Endothelial cell of umbilical vein (primary cell): Measurements from ENCODE around the gene CCN2. TPM values are rescaled to one million over a fixed set of nuclear protein-coding genes. Genes with fewer than 3 reads are reported as not detected.

Experiments used
- BruUV-seq: library from RNA; stranded (reverse); fragments of 400-500 nt; replicated peaks from 2 replicates; lab custom pipeline; 2021; lab: Mats Ljungman, UMichigan
- CTCF ChIA-PET: fragments of 300-600, 350-600 bp; sonication (Branson Sonifier 250); formaldehyde crosslinking; loops from one replicate; lab custom pipeline; 2021; ENCODE audit warnings: antibody characterized with exemption, inconsistent platforms; lab: Charles Lee
- POLR2A ChIA-PET: fragments of 300-600, 350-600 bp; sonication (Branson Sonifier 250); formaldehyde crosslinking; loops from one replicate; lab custom pipeline; 2021; ENCODE audit warnings: antibody characterized with exemption, inconsistent platforms; lab: Charles Lee
- DNase-seq: peaks from one replicate; pipeline ENCODE4 v3.0.0-alpha.2; 2011; ENCODE audit warnings: low read depth, low spot score
- FAIRE-seq: peaks from 2 replicates; lab custom pipeline; 2011; peaks lifted over from hg19 to GRCh38; lab: Jason Lieb, UNC
- H2AFZ ChIP-seq: 2 replicates; pipeline ENCODE4 v1.6.0; 2012; ENCODE audit warnings: low read depth, low read length, control low read depth, inconsistent platforms
- H3K27ac ChIP-seq: 2 replicates; pipeline ENCODE4 v1.5.1; 2011; ENCODE audit warnings: low read depth, mild to moderate bottlenecking, control low read depth, low read length, moderate library complexity; ENCODE audit not compliant: insufficient read depth
- H3K27me3 ChIP-seq, 2 experiments: 2 replicates each; pipeline versions ENCODE4 v1.6.0 to v1.6.1; 2011; ENCODE audit warnings: low read length in 2 of 2, mixed read lengths in 1 of 2; ENCODE audit not compliant: control insufficient read depth in 2 of 2, insufficient read depth in 2 of 2
- H3K36me3 ChIP-seq, 2 experiments: 2 replicates in 1 of 2; 3 replicates in 1 of 2; pipeline ENCODE4 v1.5.1; 2011; ENCODE audit warnings: low read length in 2 of 2, mild to moderate bottlenecking in 1 of 2, moderate library complexity in 1 of 2; ENCODE audit not compliant: control insufficient read depth in 2 of 2, insufficient read depth in 2 of 2; ENCODE audit errors: extremely low read depth in 1 of 2
- H3K4me1 ChIP-seq: 3 replicates; pipeline ENCODE4 v1.5.1; 2011; ENCODE audit warnings: mild to moderate bottlenecking, low read length; ENCODE audit not compliant: control insufficient read depth, insufficient read depth; ENCODE audit errors: extremely low read depth
- H3K4me2 ChIP-seq: 2 replicates; pipeline ENCODE4 v1.6.1; 2011; ENCODE audit warnings: low read length, control low read depth, mixed read lengths; ENCODE audit not compliant: insufficient read depth
- H3K4me3 ChIP-seq, 3 experiments: fragments of 200-600 bp in 1 of 3; sonication (generic), shearing (Covaris generic) in 1 of 3; replicated peaks in 1 of 3; 2 replicates each; pipeline ENCODE4 v1.5.1; 2011 to 2016; ENCODE audit warnings: control low read depth in 3 of 3, low read length in 3 of 3, mild to moderate bottlenecking in 2 of 3, inconsistent platforms in 1 of 3, low read depth in 1 of 3, moderate library complexity in 1 of 3; ENCODE audit not compliant: insufficient read depth in 1 of 3
- H3K79me2 ChIP-seq: 2 replicates; pipeline ENCODE4 v1.6.0; 2012; ENCODE audit warnings: low read length, inconsistent platforms; ENCODE audit not compliant: control insufficient read depth, insufficient read depth
- H3K9ac ChIP-seq: replicated peaks from 2 replicates; pipeline ENCODE3; 2011; ENCODE audit warnings: low read length, control low read depth; ENCODE audit not compliant: insufficient read depth; ENCODE audit errors: extremely low read depth
- H3K9me1 ChIP-seq: replicated peaks from 3 replicates; pipeline ENCODE4 v1.6.0; 2011; ENCODE audit warnings: mild to moderate bottlenecking, low read length; ENCODE audit not compliant: control insufficient read depth, insufficient read depth; ENCODE audit errors: extremely low read depth
- H3K9me3 ChIP-seq: replicated peaks from 2 replicates; pipeline ENCODE4 v1.5.1; 2012; ENCODE audit warnings: low read length, inconsistent platforms; ENCODE audit not compliant: control insufficient read depth, insufficient read depth
- H4K20me1 ChIP-seq: replicated peaks from 2 replicates; pipeline ENCODE3; 2011; ENCODE audit warnings: mild to moderate bottlenecking, low read length; ENCODE audit not compliant: control insufficient read depth, insufficient read depth; ENCODE audit errors: extremely low read depth
- EZH2 ChIP-seq: IDR thresholded peaks from 2 replicates; pipeline ENCODE4 v1.6.1; 2012; ENCODE audit warnings: borderline replicate concordance, low read depth, mild to moderate bottlenecking, moderate library complexity, low read length, inconsistent platforms; ENCODE audit not compliant: severe bottlenecking
- FOS ChIP-seq: IDR thresholded peaks from 2 replicates; pipeline ENCODE4 v1.6.1; 2011; ENCODE audit warnings: mild to moderate bottlenecking, low read length, moderate library complexity, borderline replicate concordance; ENCODE audit not compliant: insufficient read depth
- GATA2 ChIP-seq: IDR thresholded peaks from 2 replicates; pipeline ENCODE4 v1.7.0; 2011; ENCODE audit warnings: low read depth, mild to moderate bottlenecking, moderate library complexity, mixed read lengths, low read length; ENCODE audit not compliant: insufficient read length, insufficient read depth
- JUN ChIP-seq: IDR thresholded peaks from 2 replicates; pipeline ENCODE4 v1.6.1; 2011; ENCODE audit warnings: borderline replicate concordance, low read depth; ENCODE audit not compliant: insufficient read length, insufficient read depth
- MYC ChIP-seq: IDR thresholded peaks from one replicate; pipeline ENCODE4 v1.6.1; 2011; ENCODE audit warnings: mild to moderate bottlenecking, low read depth, low read length
- POLR2A ChIP-seq: IDR thresholded peaks from 2 replicates; pipeline ENCODE4 v1.6.1; 2012; ENCODE audit warnings: low read depth, mild to moderate bottlenecking, control low read depth, low read length
- POLR2AphosphoS5 ChIP-seq: IDR thresholded peaks from 2 replicates; pipeline ENCODE4 v1.6.1; 2012; ENCODE audit warnings: low read depth, mild to moderate bottlenecking, control low read depth, low read length, moderate library complexity; ENCODE audit not compliant: insufficient read depth
- dilution Hi-C: fragments of 300-500 bp; cut with MboI; formaldehyde crosslinking; loops from one replicate; pipeline ENCODE4 v1.15.0; 2019; ENCODE audit warnings: low sequenced_read_pairs; ENCODE audit not compliant: extremely low pct_ligation_motif_present
- intact Hi-C: fragments of 100-400 bp; cut with micrococcal nuclease; formaldehyde crosslinking; loops from one replicate; pipeline ENCODE4 v1.10.0; 2022
- polyA plus RNA-seq, 4 experiments: library from polyadenylated mRNA; depleted of rRNA in 3 of 4; stranded (reverse) in 3 of 4; unstranded in 1 of 4; fragments of >200 nt; gene quantifications; 2 replicates each; pipeline versions ENCODE4 v1.2.1 to v1.2.3, GENCODE V29; 2011 to 2012; ENCODE audit warnings: missing spikeins in 1 of 4
- total RNA-seq: library from RNA; stranded (reverse); gene quantifications from 2 replicates; pipeline ENCODE4 v1.2.3, GENCODE V29; 2021
- TF ChIP-seq, protein P1 (sequence below), 2 donors: IDR thresholded peaks; 1 replicate in 1 of 2; 2 replicates in 1 of 2; pipeline ENCODE4 v1.5.1; 2011; ENCODE audit warnings: low read length in 2 of 2, mild to moderate bottlenecking in 2 of 2, moderate library complexity in 2 of 2, control low read depth in 1 of 2, inconsistent platforms in 1 of 2, low read depth in 1 of 2; ENCODE audit not compliant: insufficient read depth in 1 of 2; ENCODE audit errors: extremely low read depth in 1 of 2
- TF ChIP-seq, protein P2 (sequence below): IDR thresholded peaks from 2 replicates; pipeline ENCODE4 v1.6.1; 2011; ENCODE audit not compliant: insufficient read depth, insufficient read length

The CCN2 gene
- total and polyA plus RNA-seq, 2 donors (not counting 3 experiments of a cell fraction or from before 2014, with no cell fraction given) = 1,926 to 2,488 TPM

DNA sequence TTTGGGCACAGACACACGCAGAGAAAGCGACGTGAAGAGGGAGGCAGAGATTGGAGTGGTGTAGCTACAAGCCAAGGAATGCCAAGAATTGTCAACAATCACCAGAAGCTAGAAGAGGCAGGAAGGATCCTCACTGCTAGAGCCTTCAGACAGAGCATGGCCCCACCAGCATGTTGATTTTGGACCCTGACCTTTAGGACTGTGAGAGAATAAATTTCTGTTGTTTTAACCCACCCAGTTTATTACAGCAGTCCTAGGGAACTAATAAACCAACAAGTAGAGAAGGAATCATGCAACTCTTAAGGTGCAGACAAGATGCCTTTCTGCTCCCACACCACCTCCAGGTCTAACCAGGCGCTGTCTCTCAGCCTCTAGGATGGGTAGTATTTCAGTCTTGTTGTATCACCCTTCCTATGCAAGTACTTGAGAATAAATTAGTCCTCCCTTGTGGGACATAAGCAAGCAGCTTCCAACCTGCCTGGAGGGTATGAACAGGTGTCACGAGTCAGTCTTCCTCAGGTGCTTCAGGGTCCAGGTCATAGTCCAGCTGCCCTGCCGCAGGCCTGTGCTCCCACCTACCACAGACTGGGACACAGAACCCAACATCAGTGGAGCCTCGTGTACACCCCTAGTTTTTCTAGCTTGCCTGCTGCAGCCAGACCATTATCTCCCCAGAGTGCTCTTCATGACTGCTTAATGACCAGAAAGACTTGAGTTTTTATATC, 46.4 kb upstream of the CCN2 start:
- Histone ChIP-seq H3K27me3 (no peaks in the 10 kb centered on the region), H3K9me1 (no peaks in the 10 kb centered on the region), H3K4me2 (no peak overlapping the region), H3K9me3 (no peaks in the 10 kb centered on the region), H3K79me2 (no peaks in the 10 kb centered on the region), H3K9ac (no peak overlapping the region), H3K4me1 (peaks cover 11% of the 10 kb centered on the region), H3K4me3 (no peak overlapping the region), H2AFZ (no peak overlapping the region), H3K36me3 (no peaks in the 10 kb centered on the region), H4K20me1 (no peaks in the 10 kb centered on the region), H3K27ac (no peak overlapping the region)
- no peak for DNase-seq
- FAIRE-seq = no peak
- POLR2A ChIA-PET = interaction anchor here (1.5 kb wide), 1 partner anchor 136 kb away, joined by 3 read pairs; no protein-coding TSS in a partner anchor
- CTCF ChIA-PET = interaction anchor here (1.2 kb wide), 1 partner anchor 221 kb away, joined by 3 read pairs; no protein-coding TSS in a partner anchor
- BruUV-seq = no TSS peak
- intact Hi-C loops (no loop called here), dilution Hi-C loops (no loop called here)
- TF ChIP-seq, protein P1, sequence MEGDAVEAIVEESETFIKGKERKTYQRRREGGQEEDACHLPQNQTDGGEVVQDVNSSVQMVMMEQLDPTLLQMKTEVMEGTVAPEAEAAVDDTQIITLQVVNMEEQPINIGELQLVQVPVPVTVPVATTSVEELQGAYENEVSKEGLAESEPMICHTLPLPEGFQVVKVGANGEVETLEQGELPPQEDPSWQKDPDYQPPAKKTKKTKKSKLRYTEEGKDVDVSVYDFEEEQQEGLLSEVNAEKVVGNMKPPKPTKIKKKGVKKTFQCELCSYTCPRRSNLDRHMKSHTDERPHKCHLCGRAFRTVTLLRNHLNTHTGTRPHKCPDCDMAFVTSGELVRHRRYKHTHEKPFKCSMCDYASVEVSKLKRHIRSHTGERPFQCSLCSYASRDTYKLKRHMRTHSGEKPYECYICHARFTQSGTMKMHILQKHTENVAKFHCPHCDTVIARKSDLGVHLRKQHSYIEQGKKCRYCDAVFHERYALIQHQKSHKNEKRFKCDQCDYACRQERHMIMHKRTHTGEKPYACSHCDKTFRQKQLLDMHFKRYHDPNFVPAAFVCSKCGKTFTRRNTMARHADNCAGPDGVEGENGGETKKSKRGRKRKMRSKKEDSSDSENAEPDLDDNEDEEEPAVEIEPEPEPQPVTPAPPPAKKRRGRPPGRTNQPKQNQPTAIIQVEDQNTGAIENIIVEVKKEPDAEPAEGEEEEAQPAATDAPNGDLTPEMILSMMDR (IDR thresholded peaks at IDR 0.05; ENCODE audit: extremely low read depth in 1 of 2, insufficient read depth in 1 of 2, low read depth in 1 of 2, low read length in 2 of 2) = no peak
- TF ChIP-seq FOS (no peak), GATA2 (no peak), POLR2AphosphoS5 (no peak), EZH2 (no peak), POLR2A (no peak), MYC (no peak), JUN (no peak)
- TF ChIP-seq, protein P2, sequence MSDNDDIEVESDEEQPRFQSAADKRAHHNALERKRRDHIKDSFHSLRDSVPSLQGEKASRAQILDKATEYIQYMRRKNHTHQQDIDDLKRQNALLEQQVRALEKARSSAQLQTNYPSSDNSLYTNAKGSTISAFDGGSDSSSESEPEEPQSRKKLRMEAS = no peak
